ENCODE measurements around the gene GCDH. TPM values are rescaled to one million over a fixed set of nuclear protein-coding genes. Genes with fewer than 3 reads are reported as not detected.

The GCDH gene
- total RNA-seq, 2 experiments from 2014 or later = 39.7 to 43.4 TPM

- H3K4me3 Mint-ChIP-seq = no peak overlapping the region
Measured at GRCh38 chr19:12865746-12866415, 25.1 kb upstream of the GCDH start.

GRCh38 chr19:12866416-12867119 is 24.4 kb upstream of the GCDH start:
- H3K27ac Mint-ChIP-seq = peak overlapping the region; percentile 60
- H3K4me3 Mint-ChIP-seq = peak overlapping the region; percentile 28
- H3K9me3 Mint-ChIP-seq = no peaks in the 10 kb centered on the region
- DNase-seq = no peak
- no peaks in the 10 kb centered on the region for H3K36me3 Mint-ChIP-seq
- peaks cover 10% of the 10 kb centered on the region for H3K4me1 Mint-ChIP-seq
- POLR2A ChIA-PET = interaction anchor here (0.5 kb wide), 1 partner anchor 93 kb away, joined by 5 read pairs; no protein-coding TSS in a partner anchor
- H3K27me3 Mint-ChIP-seq = peaks cover 3% of the 10 kb centered on the region
- ATAC-seq (ENCODE audit: low read depth) = no peak

More at GRCh38 chr19:12865746-12866415, 25.1 kb upstream of the GCDH start:
- Mint-ChIP-seq H3K27me3 (peaks cover 3% of the 10 kb centered on the region), H3K36me3 (no peaks in the 10 kb centered on the region), H3K4me1 (peaks cover 10% of the 10 kb centered on the region), H3K9me3 (no peaks in the 10 kb centered on the region), H3K27ac (no peak overlapping the region)
- POLR2A ChIA-PET = interaction anchor here (0.5 kb wide), 1 partner anchor 93 kb away, joined by 5 read pairs; no protein-coding TSS in a partner anchor
- ATAC-seq (ENCODE audit: low read depth) (no peak), DNase-seq (no peak)

- peaks cover 12% of the 10 kb centered on the region for H3K4me1 Mint-ChIP-seq
- POLR2A ChIA-PET = interaction anchor here (0.5 to 0.6 kb wide), 3 partner anchors 185 to 1402 kb away, joined by 3 to 5 read pairs (median 4); no protein-coding TSS in a partner anchor
- peaks cover 7% of the 10 kb centered on the region for H3K36me3 Mint-ChIP-seq
- peak; percentile 84 for ATAC-seq (ENCODE audit: low read depth)
- no peaks in the 10 kb centered on the region for H3K27me3 Mint-ChIP-seq
- peak; percentile 89 for DNase-seq
- peak overlapping the region; percentile 61 for H3K4me3 Mint-ChIP-seq
- no peaks in the 10 kb centered on the region for H3K9me3 Mint-ChIP-seq
- peak overlapping the region; percentile 43 for H3K27ac Mint-ChIP-seq
Measured at GRCh38 chr19:12867120-12868099, 23.6 kb upstream of the GCDH start.

GRCh38 chr19:12868540-12869112 is 22.3 kb upstream of the GCDH start:
- no peaks in the 10 kb centered on the region for H3K9me3 Mint-ChIP-seq
- H3K27me3 Mint-ChIP-seq = no peaks in the 10 kb centered on the region
- H3K27ac Mint-ChIP-seq = no peak overlapping the region
- peaks cover 16% of the 10 kb centered on the region for H3K36me3 Mint-ChIP-seq
- POLR2A ChIA-PET = interaction anchor here (1.1 kb wide), 1 partner anchor 12 kb away, joined by 8 read pairs; no protein-coding TSS in a partner anchor
- no peak for ATAC-seq (ENCODE audit: low read depth)
- peaks cover 12% of the 10 kb centered on the region for H3K4me1 Mint-ChIP-seq
- H3K4me3 Mint-ChIP-seq = peak overlapping the region; percentile 48
- no peak for DNase-seq

GRCh38 chr19:12871681-12872080 is 19.3 kb upstream of the GCDH start:
- Mint-ChIP-seq H3K4me3 (no peak overlapping the region), H3K36me3 (peaks cover 23% of the 10 kb centered on the region), H3K4me1 (peaks cover 10% of the 10 kb centered on the region), H3K27me3 (no peaks in the 10 kb centered on the region), H3K27ac (no peak overlapping the region), H3K9me3 (no peaks in the 10 kb centered on the region)
- ATAC-seq (ENCODE audit: low read depth) (no peak), DNase-seq (no peak)
- POLR2A ChIA-PET = interaction anchor here (0.6 to 1.3 kb wide), 2 partner anchors 47 to 110 kb away, joined by 3 read pairs; partner anchors contain the start of gene SYCE2

- ATAC-seq (ENCODE audit: low read depth) (no peak), DNase-seq (no peak)
- Mint-ChIP-seq H3K36me3 (peaks cover 23% of the 10 kb centered on the region), H3K27ac (no peak overlapping the region), H3K9me3 (no peaks in the 10 kb centered on the region), H3K4me3 (no peak overlapping the region), H3K27me3 (no peaks in the 10 kb centered on the region), H3K4me1 (peaks cover 7% of the 10 kb centered on the region)
- POLR2A ChIA-PET = interaction anchor here (0.6 to 1.3 kb wide), 7 partner anchors 13 to 110 kb away, joined by 3 to 5 read pairs (median 3); partner anchors contain the start of genes GCDH and JUNB
Measured at GRCh38 chr19:12872255-12872654, 18.7 kb upstream of the GCDH start.

- H3K27me3 Mint-ChIP-seq = no peaks in the 10 kb centered on the region
- H3K36me3 Mint-ChIP-seq = peaks cover 27% of the 10 kb centered on the region
- ATAC-seq (ENCODE audit: low read depth) (peak; percentile 53), DNase-seq (peak; percentile 57)
- no peak overlapping the region for H3K27ac Mint-ChIP-seq
- H3K4me3 Mint-ChIP-seq = peak overlapping the region; percentile 37
- H3K4me1 Mint-ChIP-seq = peaks cover 6% of the 10 kb centered on the region
- no peaks in the 10 kb centered on the region for H3K9me3 Mint-ChIP-seq
- POLR2A ChIA-PET = interaction anchor here (0.5 to 1.3 kb wide), 12 partner anchors 12 to 1595 kb away, joined by 3 to 5 read pairs (median 4); partner anchors contain the start of genes GCDH and JUNB
Measured at GRCh38 chr19:12872941-12873890, 17.7 kb upstream of the GCDH start.

GRCh38 chr19:12873891-12874745 is 16.8 kb upstream of the GCDH start:
- no peak overlapping the region for H3K4me3 Mint-ChIP-seq
- peaks cover 2% of the 10 kb centered on the region for H3K4me1 Mint-ChIP-seq
- POLR2A ChIA-PET = interaction anchor here (0.9 to 1.5 kb wide), 3 partner anchors 11 to 40 kb away, joined by 3 to 4 read pairs (median 3); no protein-coding TSS in a partner anchor
- no peaks in the 10 kb centered on the region for H3K27me3 Mint-ChIP-seq
- H3K36me3 Mint-ChIP-seq = peaks cover 34% of the 10 kb centered on the region
- DNase-seq (no peak), ATAC-seq (ENCODE audit: low read depth) (no peak)
- H3K27ac Mint-ChIP-seq = no peak overlapping the region
- H3K9me3 Mint-ChIP-seq = no peaks in the 10 kb centered on the region

GRCh38 chr19:12875086-12875485 is 15.9 kb upstream of the GCDH start:
- POLR2A ChIA-PET = interaction anchor here (1.5 kb wide), 1 partner anchor 10 kb away, joined by 4 read pairs; no protein-coding TSS in a partner anchor
- Mint-ChIP-seq H3K9me3 (no peaks in the 10 kb centered on the region), H3K4me3 (no peak overlapping the region), H3K4me1 (peaks cover 4% of the 10 kb centered on the region), H3K36me3 (peaks cover 36% of the 10 kb centered on the region), H3K27me3 (no peaks in the 10 kb centered on the region), H3K27ac (no peak overlapping the region)
- ATAC-seq (ENCODE audit: low read depth) = no peak
- DNase-seq = no peak

- Mint-ChIP-seq H3K4me1 (peaks cover 20% of the 10 kb centered on the region), H3K4me3 (peak overlapping the region; percentile 94), H3K27ac (peak overlapping the region; percentile 88), H3K27me3 (no peaks in the 10 kb centered on the region), H3K36me3 (peaks cover 15% of the 10 kb centered on the region), H3K9me3 (peaks cover 2% of the 10 kb centered on the region)
- DNase-seq = no peak
- POLR2A ChIA-PET = interaction anchor here (0.8 to 3.2 kb wide), 5 partner anchors 10 to 237 kb away, joined by 3 to 28 read pairs (median 8); partner anchors contain the start of genes FARSA and GCDH
- no peak for ATAC-seq (ENCODE audit: low read depth)
Measured at GRCh38 chr19:12880551-12881171, 10.3 kb upstream of the GCDH start.
